GM21447 (cell line): ENCODE measurements around the gene GRIK5.
A peak's percentile ranks its signal among the peaks of the same experiment; 100 is the strongest.

Experiments
- ATAC-seq: cut with Tn5 transposase; IDR thresholded peaks from one replicate; pipeline ENCODE4 v1.9.1; 2021; ENCODE audit not compliant: unreplicated experiment

The GRIK5 gene

GRCh38 chr19:41959056-41960053 is 110.7 kb downstream of the GRIK5 start, which contains the start of gene RABAC1:
Gene RABAC1, minus strand, starts transcription at chr19:41959321. Its CDS starts 29 bp downstream, at chr19:41959292.
- peak; percentile 78 for ATAC-seq

GRCh38 chr19:41958367-41959055 is 111.5 kb downstream of the GRIK5 start:
- ATAC-seq: peak; percentile 59

- ATAC-seq: no peak
These were observed 112.1 kb downstream of the GRIK5 start for GRCh38 chr19:41957838-41958366.

- ATAC-seq: no peak
These were observed 112.7 kb downstream of the GRIK5 start for GRCh38 chr19:41957161-41957837.

- no peak for ATAC-seq
These were observed 113.4 kb downstream of the GRIK5 start for GRCh38 chr19:41956621-41957020.

- ATAC-seq: no peak
These were observed 114.5 kb downstream of the GRIK5 start for GRCh38 chr19:41955521-41955920.

- ATAC-seq: no peak
These were observed 118.3 kb downstream of the GRIK5 start for GRCh38 chr19:41951686-41952172.
